Sciatic nerve (tissue), 2 donors: ENCODE data around the gene RUNX2. TPM values are rescaled to one million over a fixed set of nuclear protein-coding genes. Genes with fewer than 3 reads are reported as not detected.
A peak's percentile ranks its signal among the peaks of the same experiment; 100 is the strongest.
"Not testable (repeated sequence)": the region's sequence is repeated elsewhere in the genome, so short reads cannot be mapped to it uniquely, and the experiment has no call there.

Experiments used
- ATAC-seq: fragments of 200-7000 bp; cut with Tn5 transposase; one replicate; pipeline ENCODE4 v1.9.1; 2020; ENCODE audit warnings: mild to moderate bottlenecking, moderate library complexity
- DNase-seq: peaks from one replicate; pipeline ENCODE4 v3.0.0-alpha.2; 2020; ENCODE audit warnings: low spot score
- intact Hi-C: fragments of 100-400 bp; cut with DNase I; formaldehyde crosslinking; loops from one replicate; pipeline ENCODE4 v1.14.2; 2022
- total RNA-seq: library from RNA; stranded (reverse); fragmentation: NEBNext Ultra II Directional; extraction: Animal tissue kit (Norgen Biotek cat#: 25700); gene quantifications from one replicate; pipeline ENCODE4 v1.2.1, GENCODE V29; 2021
- donor health status: DM: no; HTN: no; CAD: no.
- donor health status: DM: no; HTN: no; CAD: no.

Gene RUNX2
- 18.0 TPM for total RNA-seq

GRCh38 chr6:45327956-45328522 is at the start of gene RUNX2:
TSS of gene RUNX2 (plus strand) at chr6:45328330. CDS start at chr6:45328727, 397 bp downstream.
- intact Hi-C loops = no loop called here
- no peak for DNase-seq
- ATAC-seq = peak; percentile 86

GRCh38 chr6:45278367-45278766 is 49.8 kb upstream of the RUNX2 start:
- intact Hi-C loops = no loop called here
- DNase-seq (no peak), ATAC-seq (no peak)

- intact Hi-C loops = not testable (repeated sequence)
These were observed 41.4 kb upstream of the RUNX2 start for GRCh38 chr6:45286707-45287106.

GRCh38 chr6:45289751-45290514 is 38.2 kb upstream of the RUNX2 start:
- intact Hi-C loops = no loop called here
- ATAC-seq (no peak), DNase-seq (no peak)

More at GRCh38 chr6:45286707-45287106, 41.4 kb upstream of the RUNX2 start:
- DNase-seq, ATAC-seq: not testable (repeated sequence)

GRCh38 chr6:45293306-45293705 is 34.8 kb upstream of the RUNX2 start:
- DNase-seq (no peak), ATAC-seq (no peak)
- intact Hi-C loops = no loop called here

GRCh38 chr6:45294065-45294701 is 33.9 kb upstream of the RUNX2 start:
- intact Hi-C loops, ATAC-seq, DNase-seq: not testable (repeated sequence)

GRCh38 chr6:45297320-45297719 is 30.8 kb upstream of the RUNX2 start:
- ATAC-seq (no peak), DNase-seq (no peak)
- intact Hi-C loops = no loop called here

- DNase-seq (no peak), ATAC-seq (no peak)
- intact Hi-C loops = no loop called here
These were observed 29.0 kb upstream of the RUNX2 start for GRCh38 chr6:45299096-45299581.

GRCh38 chr6:45300736-45301135 is 27.4 kb upstream of the RUNX2 start:
- DNase-seq = no peak
- intact Hi-C loops = no loop called here
- no peak for ATAC-seq

GRCh38 chr6:45301348-45302142 is 26.6 kb upstream of the RUNX2 start:
- intact Hi-C loops = no loop called here
- DNase-seq = no peak
- ATAC-seq = no peak

GRCh38 chr6:45302832-45303231 is 25.3 kb upstream of the RUNX2 start:
- no peak for ATAC-seq
- DNase-seq = no peak
- intact Hi-C loops = no loop called here

- DNase-seq (no peak), ATAC-seq (no peak)
- intact Hi-C loops = no loop called here
These were observed 22.6 kb upstream of the RUNX2 start for GRCh38 chr6:45305546-45305945.

GRCh38 chr6:45310118-45310788 is 17.9 kb upstream of the RUNX2 start:
- no peak for ATAC-seq
- DNase-seq = no peak
- intact Hi-C loops = no loop called here

GRCh38 chr6:45314146-45314545 is 14.0 kb upstream of the RUNX2 start:
- ATAC-seq (no peak), DNase-seq (no peak)
- intact Hi-C loops = no loop called here

GRCh38 chr6:45320349-45320748 is 7.8 kb upstream of the RUNX2 start:
- intact Hi-C loops = no loop called here
- DNase-seq (no peak), ATAC-seq (no peak)

- DNase-seq = no peak
- no peak for ATAC-seq
- intact Hi-C loops = no loop called here
These were observed 4.4 kb upstream of the RUNX2 start for GRCh38 chr6:45323656-45324224.

- intact Hi-C loops = no loop called here
- DNase-seq (no peak), ATAC-seq (no peak)
These were observed 1.3 kb upstream of the RUNX2 start for GRCh38 chr6:45326698-45327417.

- ATAC-seq = peak; percentile 15
- DNase-seq = no peak
- intact Hi-C loops = no loop called here
These were observed 393 bp downstream of the RUNX2 start for GRCh38 chr6:45328523-45328922.
